Activated CD8-positive, alpha-beta memory T cell treated with anti-CD3 and anti-CD28 coated beads, Interleukin-2, amount 10 ng/mL, durations not matched to agents 7 days and 5 days (primary cell): ENCODE results near the gene TOMM20. TPM values are rescaled to one million over a fixed set of nuclear protein-coding genes. Genes with fewer than 3 reads are reported as not detected.

Experiments
- ATAC-seq: fragments of 150-1000 bp; cut with Tn5 transposase; one replicate; pipeline ENCODE4 v1.10.0; 2021; ENCODE audit warnings: moderate library complexity
- CTCF ChIA-PET: fragments of 350-600 bp; sonication (Branson Sonifier 250); formaldehyde crosslinking; loops from one replicate; lab custom pipeline; 2021; ENCODE audit warnings: antibody characterized with exemption; lab: Charles Lee
- DNase-seq: peaks from one replicate; pipeline ENCODE4 v3.0.0-alpha.2; 2020
- H3K27ac Mint-ChIP-seq: one replicate; pipeline ENCODE4 v1.8.0; 2021; ENCODE audit warnings: mild to moderate bottlenecking, mixed read lengths
- H3K27me3 Mint-ChIP-seq: one replicate; pipeline ENCODE4 v1.8.0; 2021; ENCODE audit warnings: mixed read lengths
- H3K36me3 Mint-ChIP-seq: one replicate; pipeline ENCODE4 v1.8.0; 2021; ENCODE audit warnings: mild to moderate bottlenecking, mixed read lengths
- H3K4me1 Mint-ChIP-seq: one replicate; pipeline ENCODE4 v1.8.0; 2021; ENCODE audit warnings: mixed read lengths
- H3K4me3 Mint-ChIP-seq: one replicate; pipeline ENCODE4 v1.8.0; 2021; ENCODE audit warnings: mild to moderate bottlenecking, moderate library complexity, mixed read lengths
- H3K9me3 Mint-ChIP-seq: one replicate; pipeline ENCODE4 v1.8.0; 2022; ENCODE audit warnings: low read depth, mixed read lengths
- total RNA-seq, 2 experiments: library from RNA; stranded (reverse); gene quantifications; one replicate each; pipeline ENCODE4 v1.2.3, GENCODE V29; 2021

TOMM20 gene
- total RNA-seq, 2 experiments from 2014 or later: 71.1 to 76.7 TPM

DNA sequence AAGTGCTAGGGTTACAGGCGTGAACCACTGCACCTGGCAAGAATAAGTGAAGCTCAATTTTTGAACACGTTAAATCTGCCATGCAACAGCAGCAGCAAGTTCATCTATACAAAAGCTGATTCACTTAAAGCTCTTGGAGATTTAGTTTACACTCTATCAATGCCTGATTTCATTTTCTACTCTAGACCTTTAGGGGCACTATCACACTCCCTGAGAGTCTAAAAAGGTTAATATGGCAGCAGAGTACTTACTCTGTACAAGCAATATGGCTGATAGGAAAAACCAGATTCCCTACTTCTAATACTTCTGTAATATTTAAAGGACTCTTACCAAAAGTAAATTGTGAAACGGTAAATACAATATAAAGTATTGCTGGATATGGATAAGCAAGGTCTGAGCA is 27.6 kb upstream of the TOMM20 start:
- no peak for ATAC-seq
- H3K27me3 Mint-ChIP-seq: no peaks in the 10 kb centered on the region
- CTCF ChIA-PET: interaction anchor here (0.9 to 2.7 kb wide), 7 partner anchors 11 to 261 kb away, joined by 3 to 7 read pairs (median 3); no protein-coding TSS in a partner anchor
- H3K4me1 Mint-ChIP-seq: peaks cover 19% of the 10 kb centered on the region
- no peak overlapping the region for H3K4me3 Mint-ChIP-seq
- no peak for DNase-seq
- H3K27ac Mint-ChIP-seq: no peak overlapping the region
- peaks cover 37% of the 10 kb centered on the region for H3K36me3 Mint-ChIP-seq
- H3K9me3 Mint-ChIP-seq: no peaks in the 10 kb centered on the region

DNA sequence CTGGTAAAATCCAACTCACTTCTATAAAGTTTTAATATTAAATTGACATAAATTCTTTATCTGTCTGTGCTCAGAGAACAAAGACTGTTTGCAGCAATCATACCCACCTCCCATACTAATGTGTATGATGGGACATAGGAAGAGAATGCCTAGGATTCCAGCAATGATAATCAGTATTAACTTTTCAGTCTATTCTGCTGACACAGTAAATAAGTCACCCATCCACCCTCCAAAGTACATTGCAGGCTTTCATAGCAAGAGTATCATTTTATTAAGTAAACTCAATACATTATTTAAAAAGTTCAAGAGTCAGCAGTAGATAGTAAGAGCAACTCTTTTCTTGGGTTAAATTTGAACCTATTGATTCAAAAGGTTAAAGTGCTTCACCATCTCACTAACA is 23.6 kb upstream of the TOMM20 start:
- Mint-ChIP-seq H3K27ac (no peak overlapping the region), H3K9me3 (no peaks in the 10 kb centered on the region), H3K4me1 (peaks cover 29% of the 10 kb centered on the region), H3K36me3 (peaks cover 51% of the 10 kb centered on the region), H3K27me3 (no peaks in the 10 kb centered on the region), H3K4me3 (no peak overlapping the region)
- no peak for DNase-seq
- CTCF ChIA-PET: no interaction called here
- ATAC-seq: no peak

DNA sequence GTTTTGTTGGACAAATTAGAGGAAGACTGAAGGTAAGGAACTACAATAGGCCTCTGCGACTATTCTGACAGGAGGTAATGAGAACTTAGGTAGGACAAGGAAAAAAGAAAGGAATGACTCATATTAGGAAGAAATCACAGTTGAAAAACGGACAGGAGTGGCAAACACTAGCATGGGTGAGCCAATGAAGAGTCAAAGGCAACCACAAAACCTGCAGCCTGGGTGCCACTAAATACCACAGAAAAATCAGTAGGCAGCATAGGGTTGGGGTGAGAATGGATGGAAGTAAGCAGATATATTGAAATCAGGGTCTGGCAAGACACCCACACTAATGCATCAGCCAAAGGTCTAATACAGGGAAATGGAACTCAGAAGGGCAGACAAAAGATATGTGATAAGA is 22.4 kb upstream of the TOMM20 start:
- H3K4me3 Mint-ChIP-seq: no peak overlapping the region
- H3K4me1 Mint-ChIP-seq: peaks cover 29% of the 10 kb centered on the region
- H3K27me3 Mint-ChIP-seq: no peaks in the 10 kb centered on the region
- peaks cover 57% of the 10 kb centered on the region for H3K36me3 Mint-ChIP-seq
- ATAC-seq: no peak
- H3K27ac Mint-ChIP-seq: no peak overlapping the region
- CTCF ChIA-PET: interaction anchor here (1.3 kb wide), 1 partner anchor 13 kb away, joined by 3 read pairs; no protein-coding TSS in a partner anchor
- DNase-seq: no peak
- no peaks in the 10 kb centered on the region for H3K9me3 Mint-ChIP-seq

DNA sequence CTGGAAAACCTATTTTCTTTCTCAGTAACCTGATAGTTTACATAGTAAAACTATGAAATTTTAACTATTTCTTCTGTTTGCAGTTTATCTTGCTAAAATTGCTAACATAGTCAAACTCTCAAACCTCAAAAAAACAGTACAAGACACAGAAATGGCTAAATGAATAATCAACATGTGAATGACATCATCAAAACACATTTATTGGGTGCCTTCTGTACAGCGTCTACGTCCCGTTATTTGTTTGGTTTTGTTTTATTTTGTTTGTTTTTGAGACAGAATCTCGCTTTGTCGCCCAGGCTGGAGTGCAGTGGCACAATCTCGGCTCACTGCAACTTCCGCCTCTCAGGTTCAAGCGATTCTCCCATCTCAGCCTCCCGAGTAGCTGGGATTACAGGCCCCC is 21.2 kb upstream of the TOMM20 start:
- H3K27ac Mint-ChIP-seq: no peak overlapping the region
- no peaks in the 10 kb centered on the region for H3K9me3 Mint-ChIP-seq
- DNase-seq: no peak
- no peak for ATAC-seq
- H3K36me3 Mint-ChIP-seq: peaks cover 64% of the 10 kb centered on the region
- H3K4me3 Mint-ChIP-seq: no peak overlapping the region
- peaks cover 30% of the 10 kb centered on the region for H3K4me1 Mint-ChIP-seq
- CTCF ChIA-PET: interaction anchor here (1.3 kb wide), 1 partner anchor 12 kb away, joined by 3 read pairs; no protein-coding TSS in a partner anchor
- no peaks in the 10 kb centered on the region for H3K27me3 Mint-ChIP-seq

DNA sequence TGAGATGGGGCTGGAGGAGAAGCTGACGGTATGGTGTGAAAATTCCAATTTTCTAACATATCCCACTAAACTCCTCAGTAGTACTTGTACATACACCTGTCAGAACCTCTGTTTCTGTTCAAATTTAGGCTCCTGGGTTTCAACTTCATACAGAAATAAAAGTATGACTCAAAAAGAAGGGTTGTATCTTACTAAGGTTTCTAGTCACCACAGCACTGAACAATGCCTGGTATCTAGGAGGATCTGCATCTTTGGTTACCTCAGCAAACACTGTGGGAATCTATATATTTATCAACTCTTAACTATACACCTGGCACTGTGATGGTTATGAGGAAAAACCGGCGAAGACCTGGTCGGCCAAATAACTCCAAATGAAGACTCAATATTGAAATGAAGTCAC is 18.6 kb upstream of the TOMM20 start:
- Mint-ChIP-seq H3K4me1 (peaks cover 28% of the 10 kb centered on the region), H3K27ac (no peak overlapping the region), H3K4me3 (no peak overlapping the region), H3K9me3 (no peaks in the 10 kb centered on the region), H3K36me3 (peaks cover 63% of the 10 kb centered on the region), H3K27me3 (no peaks in the 10 kb centered on the region)
- DNase-seq (no peak), ATAC-seq (no peak)
- CTCF ChIA-PET: no interaction called here

DNA sequence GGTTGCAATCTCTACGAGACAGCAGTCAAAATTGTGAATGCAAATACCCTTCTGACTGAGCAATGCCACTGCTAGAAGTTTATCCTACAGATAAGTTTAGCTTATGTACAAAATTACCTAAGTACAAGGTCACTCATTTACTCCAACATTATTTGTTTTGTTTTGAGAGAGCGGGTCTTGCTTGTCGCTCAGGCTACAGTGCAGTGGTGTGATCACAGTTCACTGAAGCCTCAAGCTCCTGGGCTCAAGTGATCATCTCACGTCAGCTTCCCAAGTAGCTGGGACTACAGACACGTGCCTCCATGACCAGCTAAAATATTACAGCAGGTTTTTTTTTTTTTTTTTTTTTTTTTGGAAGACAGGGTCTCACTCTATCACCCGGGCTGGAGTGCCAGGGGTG is 17.0 kb upstream of the TOMM20 start:
- DNase-seq: no peak
- H3K9me3 Mint-ChIP-seq: no peaks in the 10 kb centered on the region
- CTCF ChIA-PET: interaction anchor here (0.7 to 1.8 kb wide), 3 partner anchors 11 to 153 kb away, joined by 3 to 7 read pairs (median 4); no protein-coding TSS in a partner anchor
- no peak overlapping the region for H3K27ac Mint-ChIP-seq
- no peak for ATAC-seq
- H3K27me3 Mint-ChIP-seq: no peaks in the 10 kb centered on the region
- H3K4me1 Mint-ChIP-seq: peaks cover 20% of the 10 kb centered on the region
- H3K4me3 Mint-ChIP-seq: no peak overlapping the region
- H3K36me3 Mint-ChIP-seq: peaks cover 66% of the 10 kb centered on the region

DNA sequence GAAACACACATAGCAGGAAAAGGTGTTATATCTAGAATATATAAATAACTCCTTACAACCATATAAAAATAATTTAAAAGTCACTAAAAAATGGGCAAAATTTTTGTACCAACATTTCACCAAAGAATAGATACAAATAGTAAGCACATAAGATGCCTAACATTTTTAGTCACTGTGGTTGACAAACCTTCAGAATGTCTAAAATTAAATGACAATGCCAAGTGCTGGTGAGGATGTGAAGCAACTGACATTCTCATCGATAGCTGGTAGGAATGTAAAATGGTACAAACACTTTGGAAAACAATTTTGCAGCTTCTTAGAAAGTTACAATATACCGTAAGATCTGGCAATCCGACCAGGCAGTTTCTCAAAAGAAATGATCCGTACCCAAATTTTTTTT is 14.4 kb upstream of the TOMM20 start:
- CTCF ChIA-PET: interaction anchor here (1.3 kb wide), 1 partner anchor 14 kb away, joined by 5 read pairs; no protein-coding TSS in a partner anchor
- H3K36me3 Mint-ChIP-seq: peaks cover 69% of the 10 kb centered on the region
- no peak for DNase-seq
- no peak overlapping the region for H3K27ac Mint-ChIP-seq
- no peaks in the 10 kb centered on the region for H3K27me3 Mint-ChIP-seq
- no peak for ATAC-seq
- no peaks in the 10 kb centered on the region for H3K9me3 Mint-ChIP-seq
- no peak overlapping the region for H3K4me3 Mint-ChIP-seq
- H3K4me1 Mint-ChIP-seq: peaks cover 32% of the 10 kb centered on the region

DNA sequence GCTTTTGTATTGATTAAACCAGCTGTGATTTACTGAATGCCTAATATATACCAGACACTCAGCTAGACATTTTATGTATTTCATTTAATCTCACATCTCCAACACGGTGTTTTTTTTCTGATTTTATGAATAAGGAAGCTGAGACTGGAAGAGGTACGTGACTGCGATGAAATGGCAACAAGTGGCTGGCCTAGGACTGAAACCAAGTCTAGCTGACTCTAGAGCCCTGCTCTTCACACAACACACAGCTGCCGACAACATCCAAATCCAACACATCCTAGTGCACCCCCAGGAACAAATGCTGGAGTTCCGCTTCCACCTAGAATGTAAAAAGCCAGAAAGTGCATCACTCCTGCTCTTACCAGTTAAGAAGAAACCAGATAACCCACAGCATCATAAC is 10.7 kb upstream of the TOMM20 start:
- no peak overlapping the region for H3K4me3 Mint-ChIP-seq
- DNase-seq: no peak
- ATAC-seq: no peak
- H3K36me3 Mint-ChIP-seq: peaks cover 77% of the 10 kb centered on the region
- H3K27ac Mint-ChIP-seq: peak overlapping the region; percentile 25
- H3K27me3 Mint-ChIP-seq: no peaks in the 10 kb centered on the region
- peaks cover 23% of the 10 kb centered on the region for H3K4me1 Mint-ChIP-seq
- CTCF ChIA-PET: interaction anchor here (0.9 to 1.3 kb wide), 2 partner anchors 28 to 277 kb away, joined by 3 read pairs; no protein-coding TSS in a partner anchor
- H3K9me3 Mint-ChIP-seq: no peaks in the 10 kb centered on the region

DNA sequence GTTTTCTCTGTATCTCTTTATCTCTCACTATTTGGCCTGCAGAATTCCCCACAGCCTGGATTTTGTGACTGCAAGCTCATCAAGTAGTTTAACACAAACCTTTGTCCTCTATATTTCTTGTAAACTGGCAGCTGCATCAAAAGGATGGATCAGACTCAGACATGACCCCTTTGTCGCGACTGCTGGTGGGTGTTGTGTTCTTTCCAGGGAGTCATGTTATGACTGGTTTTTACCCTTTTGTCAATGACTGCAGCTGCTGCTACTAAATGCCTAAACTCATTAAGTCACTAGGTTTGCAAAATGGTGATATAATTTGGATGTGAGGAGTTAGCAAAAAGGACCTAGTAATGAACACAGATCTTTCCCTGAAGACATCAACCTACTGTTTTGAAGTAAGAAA is 10.2 kb upstream of the TOMM20 start:
- DNase-seq (no peak), ATAC-seq (peak; percentile 36)
- no peaks in the 10 kb centered on the region for H3K27me3 Mint-ChIP-seq
- H3K27ac Mint-ChIP-seq: peak overlapping the region; percentile 52
- CTCF ChIA-PET: interaction anchor here (1.2 to 1.3 kb wide), 2 partner anchors 12 to 29 kb away, joined by 3 read pairs; no protein-coding TSS in a partner anchor
- no peaks in the 10 kb centered on the region for H3K9me3 Mint-ChIP-seq
- H3K4me1 Mint-ChIP-seq: peaks cover 21% of the 10 kb centered on the region
- peaks cover 78% of the 10 kb centered on the region for H3K36me3 Mint-ChIP-seq
- H3K4me3 Mint-ChIP-seq: no peak overlapping the region

DNA sequence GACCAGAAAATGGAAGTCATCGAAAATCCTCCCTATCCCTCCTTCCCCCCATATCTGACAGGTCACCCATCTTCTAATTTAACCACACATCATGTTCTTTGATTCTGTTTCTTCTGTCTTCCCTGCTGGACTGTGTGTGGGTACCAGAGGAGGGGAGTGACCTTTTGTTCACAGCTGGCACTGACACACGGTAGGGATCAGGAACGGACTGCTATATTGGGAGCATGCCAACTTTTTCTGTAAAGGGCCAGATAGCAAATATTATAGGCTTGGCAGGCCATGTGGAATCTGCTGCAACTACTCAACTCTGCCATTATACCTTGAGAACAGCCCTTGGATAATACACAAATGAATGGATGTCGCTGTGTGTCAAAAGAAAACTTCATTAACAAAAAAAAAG is 7.5 kb upstream of the TOMM20 start:
- CTCF ChIA-PET: no interaction called here
- Mint-ChIP-seq H3K27ac (no peak overlapping the region), H3K4me3 (no peak overlapping the region), H3K36me3 (peaks cover 72% of the 10 kb centered on the region), H3K4me1 (peaks cover 28% of the 10 kb centered on the region), H3K27me3 (no peaks in the 10 kb centered on the region), H3K9me3 (no peaks in the 10 kb centered on the region)
- DNase-seq (no peak), ATAC-seq (no peak)

DNA sequence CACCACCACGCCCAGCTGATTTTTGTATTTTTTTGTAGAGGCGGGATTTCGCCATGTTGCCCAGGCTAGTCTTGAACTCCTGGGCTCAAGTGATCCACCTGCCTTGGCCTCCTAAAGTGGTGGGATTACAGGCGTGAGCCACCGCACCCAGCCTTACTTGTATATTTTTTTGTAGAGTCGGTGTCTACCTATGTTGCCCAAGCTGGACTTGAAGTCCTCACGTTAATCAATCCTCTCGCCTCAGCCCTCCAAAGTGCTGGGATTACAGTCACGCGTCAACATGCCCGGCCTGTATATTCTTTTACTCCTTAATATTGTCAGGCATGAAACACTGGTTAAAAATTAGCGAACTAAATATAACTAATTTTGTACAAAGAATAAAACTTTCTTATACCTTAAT is 5.5 kb upstream of the TOMM20 start:
- no peak overlapping the region for H3K27ac Mint-ChIP-seq
- DNase-seq (no peak), ATAC-seq (no peak)
- H3K27me3 Mint-ChIP-seq: no peaks in the 10 kb centered on the region
- no peak overlapping the region for H3K4me3 Mint-ChIP-seq
- CTCF ChIA-PET: interaction anchor here (1.4 to 2.0 kb wide), 2 partner anchors 26 to 30 kb away, joined by 6 to 7 read pairs; partner anchors contain the start of gene RBM34
- no peaks in the 10 kb centered on the region for H3K9me3 Mint-ChIP-seq
- H3K4me1 Mint-ChIP-seq: peaks cover 20% of the 10 kb centered on the region
- H3K36me3 Mint-ChIP-seq: peaks cover 61% of the 10 kb centered on the region

DNA sequence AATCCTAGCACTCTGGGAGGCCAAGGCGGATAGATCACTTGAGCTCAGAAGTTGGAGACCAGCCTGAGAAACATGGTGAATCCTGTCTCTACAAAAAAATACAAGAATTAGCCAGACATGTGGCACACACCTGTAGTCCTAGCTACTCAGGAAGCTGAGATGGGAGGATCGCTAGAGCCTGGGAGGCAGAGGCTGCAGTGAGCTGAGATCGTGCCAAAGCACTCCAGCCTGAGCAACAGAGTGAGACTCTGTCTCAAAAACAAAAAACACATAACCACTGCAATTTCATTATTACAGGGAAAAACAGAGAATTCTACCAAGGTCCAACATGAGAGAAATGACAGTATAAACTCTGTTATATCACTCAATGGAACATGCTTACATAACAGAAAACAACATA is 4.4 kb upstream of the TOMM20 start:
- CTCF ChIA-PET: interaction anchor here (1.4 to 2.0 kb wide), 4 partner anchors 24 to 28 kb away, joined by 3 to 7 read pairs (median 4); partner anchors contain the start of gene RBM34
- Mint-ChIP-seq H3K4me1 (peaks cover 11% of the 10 kb centered on the region), H3K27ac (no peak overlapping the region), H3K4me3 (no peak overlapping the region), H3K9me3 (no peaks in the 10 kb centered on the region), H3K36me3 (peaks cover 54% of the 10 kb centered on the region), H3K27me3 (no peaks in the 10 kb centered on the region)
- DNase-seq (no peak), ATAC-seq (no peak)

DNA sequence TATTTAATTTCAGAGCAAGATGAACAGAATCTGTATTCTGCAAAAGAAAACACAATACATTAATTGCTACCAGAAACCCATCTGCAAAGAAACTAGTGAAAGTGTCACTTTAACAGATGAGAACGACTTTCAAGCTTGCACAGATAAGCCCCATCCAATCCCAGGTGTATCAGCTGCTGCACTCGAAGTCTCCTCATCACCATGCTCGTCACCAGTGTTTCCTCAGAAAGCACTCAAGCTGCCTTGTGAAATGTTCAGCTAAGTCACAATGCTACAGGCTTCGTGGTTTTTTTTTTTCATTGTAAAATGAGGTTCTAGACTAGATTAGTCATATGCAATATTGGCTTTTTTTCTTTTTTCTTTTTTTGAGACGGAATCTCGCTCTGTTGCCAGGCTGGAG is 3.3 kb upstream of the TOMM20 start:
- H3K27me3 Mint-ChIP-seq: no peaks in the 10 kb centered on the region
- no peak overlapping the region for H3K4me3 Mint-ChIP-seq
- CTCF ChIA-PET: interaction anchor here (1.6 to 2.0 kb wide), 2 partner anchors 23 to 29 kb away, joined by 3 to 7 read pairs; partner anchors contain the start of gene RBM34
- ATAC-seq: no peak
- H3K27ac Mint-ChIP-seq: no peak overlapping the region
- H3K36me3 Mint-ChIP-seq: peaks cover 48% of the 10 kb centered on the region
- DNase-seq: no peak
- H3K4me1 Mint-ChIP-seq: peaks cover 13% of the 10 kb centered on the region
- H3K9me3 Mint-ChIP-seq: no peaks in the 10 kb centered on the region

DNA sequence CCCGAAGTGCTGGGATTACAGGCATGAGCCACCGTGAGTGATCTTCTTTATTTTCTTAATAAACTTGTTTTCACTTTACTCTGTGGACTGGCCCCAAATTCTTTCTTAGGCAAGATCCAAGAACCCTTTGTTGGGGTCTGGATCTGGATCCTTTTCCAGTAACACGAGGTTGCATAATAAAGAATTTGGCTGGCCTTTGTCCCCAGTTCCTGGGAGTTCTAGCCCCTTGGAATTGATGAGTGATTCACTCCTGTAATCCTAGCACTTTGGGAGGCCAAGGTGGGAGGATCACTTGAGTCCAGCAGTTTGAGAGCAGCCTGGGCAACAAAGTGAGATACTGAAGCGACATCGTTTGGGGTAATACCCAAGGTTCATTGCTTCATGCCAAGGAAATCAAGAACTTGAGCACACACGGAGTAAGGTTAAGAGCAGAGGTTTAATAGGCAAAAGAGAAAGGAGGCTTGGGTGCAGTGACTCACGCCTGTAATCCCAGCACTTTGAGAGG is 2.2 kb upstream of the TOMM20 start:
- ATAC-seq (no peak), DNase-seq (no peak)
- CTCF ChIA-PET: interaction anchor here (0.7 kb wide), 2 partner anchors 317 to 711 kb away, joined by 3 read pairs; no protein-coding TSS in a partner anchor
- peaks cover 48% of the 10 kb centered on the region for H3K36me3 Mint-ChIP-seq
- H3K4me3 Mint-ChIP-seq: no peak overlapping the region
- H3K27ac Mint-ChIP-seq: no peak overlapping the region
- no peaks in the 10 kb centered on the region for H3K9me3 Mint-ChIP-seq
- H3K4me1 Mint-ChIP-seq: peaks cover 22% of the 10 kb centered on the region
- H3K27me3 Mint-ChIP-seq: no peaks in the 10 kb centered on the region
